CD14-positive monocyte (primary cell): ENCODE results near the gene CRYGS. TPM values are rescaled to one million over a fixed set of nuclear protein-coding genes. Genes with fewer than 3 reads are reported as not detected.

Experiments used
- DNase-seq, 3 donors: peaks; one replicate each; pipeline ENCODE4 v3.0.0-alpha.2; 2011 to 2022
- H2AFZ ChIP-seq: 2 replicates; pipeline ENCODE4 v1.6.0; 2012; ENCODE audit warnings: mild to moderate bottlenecking, low read depth, low read length, inconsistent platforms; ENCODE audit not compliant: insufficient read depth, poor library complexity, severe bottlenecking
- H3K27ac ChIP-seq, 2 donors: 1 replicate in 1 of 2; 2 replicates in 1 of 2; pipeline ENCODE4 v1.5.1; 2012 to 2013; ENCODE audit warnings: low read length in 2 of 2, control low read depth in 1 of 2, inconsistent platforms in 1 of 2, low read depth in 1 of 2, mild to moderate bottlenecking in 1 of 2
- H3K27me3 ChIP-seq, 2 donors: one replicate each; pipeline versions ENCODE4 v1.6.0 to v1.6.1; 2011 to 2013; ENCODE audit warnings: low read length in 2 of 2; ENCODE audit not compliant: control insufficient read depth in 2 of 2, insufficient read depth in 2 of 2
- H3K36me3 ChIP-seq, 2 donors: replicated peaks in 1 of 2; 1 replicate in 1 of 2; 2 replicates in 1 of 2; pipeline versions ENCODE4 v1.5.1 to v1.6.1; 2012 to 2013; ENCODE audit warnings: low read length in 2 of 2, control low read depth in 1 of 2, inconsistent platforms in 1 of 2, mild to moderate bottlenecking in 1 of 2; ENCODE audit not compliant: insufficient read depth in 2 of 2, control insufficient read depth in 1 of 2
- H3K4me1 ChIP-seq, 2 donors: 1 replicate in 1 of 2; 2 replicates in 1 of 2; pipeline versions ENCODE4 v1.5.1 to v1.6.1; 2012 to 2013; ENCODE audit warnings: low read length in 2 of 2, control low read depth in 1 of 2, inconsistent platforms in 1 of 2, mild to moderate bottlenecking in 1 of 2, moderate library complexity in 1 of 2; ENCODE audit not compliant: insufficient read depth in 2 of 2, control insufficient read depth in 1 of 2
- H3K4me2 ChIP-seq: replicated peaks from 2 replicates; pipeline ENCODE3; 2012; ENCODE audit warnings: low read length, moderate library complexity, mild to moderate bottlenecking; ENCODE audit not compliant: poor library complexity, severe bottlenecking; ENCODE audit errors: extremely low read depth
- H3K4me3 ChIP-seq, 3 experiments: fragments of 200-600 bp in 1 of 3; sonication (generic) in 1 of 3; replicated peaks in 1 of 3; 1 replicate in 2 of 3; 2 replicates in 1 of 3; pipeline ENCODE4 v1.5.1; 2011 to 2013; ENCODE audit warnings: low read length in 3 of 3, mild to moderate bottlenecking in 3 of 3, control low read depth in 2 of 3, low read depth in 2 of 3, inconsistent platforms in 1 of 3, moderate library complexity in 1 of 3
- H3K79me2 ChIP-seq: 2 replicates; pipeline ENCODE4 v1.6.0; 2012; ENCODE audit warnings: mild to moderate bottlenecking, control low read depth, inconsistent platforms, low read length, moderate library complexity; ENCODE audit not compliant: insufficient read depth
- H3K9ac ChIP-seq: 2 replicates; pipeline ENCODE4 v1.6.0; 2017; ENCODE audit warnings: low read length, mild to moderate bottlenecking; ENCODE audit not compliant: insufficient read depth, poor library complexity, severe bottlenecking
- H3K9me3 ChIP-seq, 2 donors: replicated peaks in 1 of 2; 1 replicate in 1 of 2; 2 replicates in 1 of 2; pipeline versions ENCODE4 v1.5.1 to v1.6.1; 2012 to 2013; ENCODE audit warnings: low read length in 2 of 2, control low read depth in 1 of 2; ENCODE audit not compliant: control insufficient read depth in 1 of 2, insufficient read depth in 1 of 2
- H4K20me1 ChIP-seq: 2 replicates; pipeline ENCODE4 v1.6.0; 2012; ENCODE audit warnings: mild to moderate bottlenecking, low read length, control low read depth, moderate library complexity; ENCODE audit not compliant: insufficient read depth
- H3K27ac Mint-ChIP-seq, 7 donors: one replicate each; pipeline ENCODE4 v1.8.0; 2020; ENCODE audit warnings: mild to moderate bottlenecking in 7 of 7, mixed read lengths in 7 of 7, moderate library complexity in 6 of 7, inconsistent platforms in 2 of 7
- H3K27me3 Mint-ChIP-seq, 3 donors: one replicate each; pipeline ENCODE4 v1.8.0; 2021 to 2022; ENCODE audit warnings: low read depth in 3 of 3, mild to moderate bottlenecking in 3 of 3, mixed read lengths in 3 of 3, moderate library complexity in 3 of 3, inconsistent platforms in 1 of 3
- H3K36me3 Mint-ChIP-seq, 2 donors: one replicate each; pipeline ENCODE4 v1.8.0; 2020; ENCODE audit warnings: mixed read lengths in 2 of 2, inconsistent platforms in 1 of 2, mild to moderate bottlenecking in 1 of 2
- H3K4me1 Mint-ChIP-seq: one replicate; pipeline ENCODE4 v1.8.0; 2020; ENCODE audit warnings: mild to moderate bottlenecking, mixed read lengths
- H3K4me3 Mint-ChIP-seq, 2 donors: one replicate each; pipeline ENCODE4 v1.8.0; 2020; ENCODE audit warnings: mild to moderate bottlenecking in 2 of 2, mixed read lengths in 2 of 2, moderate library complexity in 1 of 2
- H3K9me3 Mint-ChIP-seq, 7 donors: one replicate each; pipeline ENCODE4 v1.8.0; 2020 to 2022; ENCODE audit warnings: mixed read lengths in 7 of 7, mild to moderate bottlenecking in 6 of 7, moderate library complexity in 6 of 7, inconsistent platforms in 2 of 7
- WGBS: methylation state at CpG from one replicate; pipeline ENCODE4 v1.1.5; 2013; ENCODE audit warnings: missing lambda C conversion rate; ENCODE audit not compliant: insufficient coverage; 5-methylcytosine and 5-hydroxymethylcytosine counted together
- intact Hi-C, 2 donors: fragments of 100-400 bp; cut with micrococcal nuclease; formaldehyde crosslinking; loops; one replicate each; pipeline versions ENCODE4 v1.15.0 to v1.15.1; 2023
- polyA plus RNA-seq, 3 donors: library from polyadenylated mRNA; depleted of rRNA in 1 of 3; unstranded in 2 of 3; stranded (reverse) in 1 of 3; fragments of 300-500 nt in 2 of 3; fragments of >200 nt in 1 of 3; fragmentation: Illumina TruSeq in 2 of 3; gene quantifications; 1 replicate in 2 of 3; 2 replicates in 1 of 3; pipeline ENCODE4 v1.2.3, GENCODE V29; 2012 to 2021
- TF ChIP-seq, protein P1 (sequence below): fragments of 200-600 bp; IDR thresholded peaks from one replicate; pipeline ENCODE4 v1.8.0; 2022; ENCODE audit warnings: antibody characterized with exemption, mild to moderate bottlenecking

Gene CRYGS
- polyA plus RNA-seq, 3 donors = 0.25 to 4.1 TPM; not detected in 1

DNA sequence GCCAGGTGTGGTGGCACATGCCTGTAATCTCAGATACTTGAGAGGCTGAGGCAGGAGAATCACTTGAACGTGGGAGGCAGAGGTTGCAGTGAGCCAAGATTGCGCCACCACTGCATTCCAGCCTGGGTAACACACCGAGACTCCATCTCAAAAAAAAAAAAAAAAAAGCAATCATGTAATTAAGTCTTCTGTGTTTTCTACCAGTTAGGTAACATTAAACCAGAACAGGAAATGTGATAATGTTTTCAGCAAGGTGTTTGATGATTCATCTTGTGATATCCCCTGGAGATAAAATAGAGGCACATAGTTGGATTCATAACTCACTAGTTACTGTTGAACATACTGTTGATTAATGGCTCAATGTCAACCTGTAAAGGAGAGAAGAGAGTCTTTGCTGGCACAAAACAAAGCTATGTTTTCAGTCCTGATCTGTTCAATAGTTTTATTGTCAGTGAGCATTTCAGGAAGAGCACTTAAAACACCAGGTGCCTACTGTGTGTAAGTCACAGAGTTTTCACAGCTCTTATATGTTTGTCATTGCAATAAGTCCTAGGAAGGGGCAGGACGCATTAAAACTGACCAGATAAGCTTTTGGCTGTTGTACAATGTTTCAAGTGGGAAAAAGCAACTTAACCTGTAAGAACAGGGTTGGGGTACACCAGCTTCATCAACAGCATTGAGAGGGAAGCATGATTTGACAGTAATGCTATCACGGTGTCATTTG lies 45.8 kb upstream of the CRYGS start:
- H3K4me1 ChIP-seq = no peaks in the 10 kb centered on the region

DNA sequence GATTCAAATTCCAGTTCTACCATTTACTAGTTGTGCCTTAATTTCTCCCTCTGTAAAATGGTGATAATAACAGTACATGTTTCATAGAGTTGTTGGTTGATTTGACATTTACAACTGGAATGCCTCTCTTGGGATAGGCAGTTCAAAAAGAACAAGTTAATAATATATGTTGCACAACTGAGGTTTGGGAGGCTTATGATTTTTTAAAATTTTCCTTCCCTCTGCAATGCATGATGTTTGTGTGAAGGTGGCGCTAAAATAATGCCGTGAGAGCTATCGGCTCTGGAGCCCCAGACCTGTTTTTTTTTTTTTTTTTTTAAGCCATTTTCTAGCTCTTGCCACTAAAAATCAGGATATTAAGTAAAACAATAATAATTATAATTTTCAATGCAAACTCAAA lies 44.9 kb upstream of the CRYGS start:
- H3K36me3 ChIP-seq = peaks cover 18 to 23% of the 10 kb centered on the region in 2 donors
- Mint-ChIP-seq H3K27me3 (peaks cover 0 to 5% (median 0%) of the 10 kb centered on the region in 3 donors), H3K27ac (no peak overlapping the region), H3K4me1 (no peaks in the 10 kb centered on the region), H3K36me3 (peaks cover 20 to 26% of the 10 kb centered on the region in 2 donors), H3K4me3 (no peak overlapping the region), H3K9me3 (no peaks in the 10 kb centered on the region)
- intact Hi-C loops = no loop called here
- H4K20me1 ChIP-seq = no peaks in the 10 kb centered on the region
- no peak overlapping the region for H3K27ac ChIP-seq
- no peak overlapping the region for H3K9ac ChIP-seq
- no peak overlapping the region for H3K4me2 ChIP-seq
- H3K27me3 ChIP-seq = no peaks in the 10 kb centered on the region
- H3K4me3 ChIP-seq = no peak overlapping the region
- H3K9me3 ChIP-seq = no peaks in the 10 kb centered on the region
- TF ChIP-seq, protein P1, sequence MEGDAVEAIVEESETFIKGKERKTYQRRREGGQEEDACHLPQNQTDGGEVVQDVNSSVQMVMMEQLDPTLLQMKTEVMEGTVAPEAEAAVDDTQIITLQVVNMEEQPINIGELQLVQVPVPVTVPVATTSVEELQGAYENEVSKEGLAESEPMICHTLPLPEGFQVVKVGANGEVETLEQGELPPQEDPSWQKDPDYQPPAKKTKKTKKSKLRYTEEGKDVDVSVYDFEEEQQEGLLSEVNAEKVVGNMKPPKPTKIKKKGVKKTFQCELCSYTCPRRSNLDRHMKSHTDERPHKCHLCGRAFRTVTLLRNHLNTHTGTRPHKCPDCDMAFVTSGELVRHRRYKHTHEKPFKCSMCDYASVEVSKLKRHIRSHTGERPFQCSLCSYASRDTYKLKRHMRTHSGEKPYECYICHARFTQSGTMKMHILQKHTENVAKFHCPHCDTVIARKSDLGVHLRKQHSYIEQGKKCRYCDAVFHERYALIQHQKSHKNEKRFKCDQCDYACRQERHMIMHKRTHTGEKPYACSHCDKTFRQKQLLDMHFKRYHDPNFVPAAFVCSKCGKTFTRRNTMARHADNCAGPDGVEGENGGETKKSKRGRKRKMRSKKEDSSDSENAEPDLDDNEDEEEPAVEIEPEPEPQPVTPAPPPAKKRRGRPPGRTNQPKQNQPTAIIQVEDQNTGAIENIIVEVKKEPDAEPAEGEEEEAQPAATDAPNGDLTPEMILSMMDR = no peak
- no peak overlapping the region for H2AFZ ChIP-seq
- H3K4me1 ChIP-seq = no peaks in the 10 kb centered on the region
- DNase-seq = no peak
- no peaks in the 10 kb centered on the region for H3K79me2 ChIP-seq
- WGBS = no CpG with 5 or more reads among the region's 3 CpGs

More for the DNA sequence above, 45.8 kb upstream of the CRYGS start:
- H3K36me3 Mint-ChIP-seq = peaks cover 12 to 17% of the 10 kb centered on the region in 2 donors
- no peaks in the 10 kb centered on the region for H3K79me2 ChIP-seq
- no peaks in the 10 kb centered on the region for H3K4me1 Mint-ChIP-seq
- no peak for DNase-seq
- WGBS = 100% methylated on average over 1 of the region's 5 CpGs
- peaks cover 0 to 5% (median 0%) of the 10 kb centered on the region in 3 donors for H3K27me3 Mint-ChIP-seq
- no peaks in the 10 kb centered on the region for H3K27me3 ChIP-seq
- H3K27ac ChIP-seq = no peak overlapping the region
- no peaks in the 10 kb centered on the region for H3K9me3 Mint-ChIP-seq
- H2AFZ ChIP-seq = no peak overlapping the region
- TF ChIP-seq, protein P1 = no peak
- intact Hi-C loops = no loop called here
- no peak overlapping the region for H3K9ac ChIP-seq
- H3K36me3 ChIP-seq = peaks cover 9 to 14% of the 10 kb centered on the region in 2 donors
- no peak overlapping the region for H3K4me3 ChIP-seq
- no peak overlapping the region for H3K4me2 ChIP-seq
- H4K20me1 ChIP-seq = no peaks in the 10 kb centered on the region
- H3K9me3 ChIP-seq = no peaks in the 10 kb centered on the region
- no peak overlapping the region for H3K4me3 Mint-ChIP-seq
- H3K27ac Mint-ChIP-seq = no peak overlapping the region
